ENCODE results near the gene NTSR1.
A peak's percentile ranks its signal among the peaks of the same experiment; 100 is the strongest.

NTSR1 gene

DNA sequence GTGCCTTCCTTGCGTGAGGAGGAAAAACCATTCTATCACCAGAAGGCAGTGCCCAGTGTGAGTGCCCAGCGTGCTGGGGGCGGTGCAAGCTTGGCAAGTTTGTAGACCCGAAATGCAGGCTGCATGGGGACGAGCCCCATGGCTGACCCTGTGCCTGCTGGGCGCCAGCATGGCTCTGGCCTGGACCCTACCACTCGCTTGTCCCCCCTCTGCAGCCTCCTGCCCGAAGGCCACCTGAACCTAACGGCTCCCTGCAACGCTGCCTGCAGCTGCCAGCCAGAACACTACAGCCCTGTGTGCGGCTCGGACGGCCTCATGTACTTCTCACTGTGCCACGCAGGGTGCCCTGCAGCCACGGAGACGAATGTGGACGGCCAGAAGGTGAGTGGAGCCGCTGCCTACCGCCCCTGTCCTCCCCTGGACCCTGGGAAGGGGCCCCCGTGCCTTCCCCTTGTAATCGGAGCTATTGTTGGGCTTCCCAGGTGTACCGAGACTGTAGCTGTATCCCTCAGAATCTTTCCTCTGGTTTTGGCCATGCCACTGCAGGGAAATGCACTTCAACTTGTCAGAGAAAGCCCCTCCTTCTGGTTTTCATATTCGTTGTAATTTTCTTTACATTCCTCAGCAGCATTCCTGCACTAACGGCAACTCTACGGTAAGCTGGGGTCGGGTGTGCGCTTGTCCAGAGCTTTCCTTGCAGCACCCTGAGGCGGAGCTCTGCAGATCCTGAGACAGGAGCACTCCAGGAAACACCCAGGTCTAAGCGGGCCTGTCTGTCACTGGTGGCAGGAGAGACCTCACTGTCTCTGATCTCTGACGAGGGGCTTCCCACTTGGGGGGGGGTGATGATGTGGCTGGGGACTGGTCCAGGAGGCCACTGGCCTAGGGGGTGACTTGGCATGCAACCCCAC is 40.9 kb upstream of the NTSR1 start:
- no peak overlapping the region for H3K4me3 ChIP-seq (ENCODE audit: low read depth, low read length)
- in situ Hi-C loops (cut with HindIII; ENCODE audit: low sequenced_read_pairs) = no loop called here
- TF ChIP-seq, protein P1, sequence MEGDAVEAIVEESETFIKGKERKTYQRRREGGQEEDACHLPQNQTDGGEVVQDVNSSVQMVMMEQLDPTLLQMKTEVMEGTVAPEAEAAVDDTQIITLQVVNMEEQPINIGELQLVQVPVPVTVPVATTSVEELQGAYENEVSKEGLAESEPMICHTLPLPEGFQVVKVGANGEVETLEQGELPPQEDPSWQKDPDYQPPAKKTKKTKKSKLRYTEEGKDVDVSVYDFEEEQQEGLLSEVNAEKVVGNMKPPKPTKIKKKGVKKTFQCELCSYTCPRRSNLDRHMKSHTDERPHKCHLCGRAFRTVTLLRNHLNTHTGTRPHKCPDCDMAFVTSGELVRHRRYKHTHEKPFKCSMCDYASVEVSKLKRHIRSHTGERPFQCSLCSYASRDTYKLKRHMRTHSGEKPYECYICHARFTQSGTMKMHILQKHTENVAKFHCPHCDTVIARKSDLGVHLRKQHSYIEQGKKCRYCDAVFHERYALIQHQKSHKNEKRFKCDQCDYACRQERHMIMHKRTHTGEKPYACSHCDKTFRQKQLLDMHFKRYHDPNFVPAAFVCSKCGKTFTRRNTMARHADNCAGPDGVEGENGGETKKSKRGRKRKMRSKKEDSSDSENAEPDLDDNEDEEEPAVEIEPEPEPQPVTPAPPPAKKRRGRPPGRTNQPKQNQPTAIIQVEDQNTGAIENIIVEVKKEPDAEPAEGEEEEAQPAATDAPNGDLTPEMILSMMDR (IDR thresholded peaks at IDR 0.05; ENCODE audit: low read depth, low read length) = no peak
- no peak for DNase-seq (ENCODE audit: low read depth, low spot score)

DNA sequence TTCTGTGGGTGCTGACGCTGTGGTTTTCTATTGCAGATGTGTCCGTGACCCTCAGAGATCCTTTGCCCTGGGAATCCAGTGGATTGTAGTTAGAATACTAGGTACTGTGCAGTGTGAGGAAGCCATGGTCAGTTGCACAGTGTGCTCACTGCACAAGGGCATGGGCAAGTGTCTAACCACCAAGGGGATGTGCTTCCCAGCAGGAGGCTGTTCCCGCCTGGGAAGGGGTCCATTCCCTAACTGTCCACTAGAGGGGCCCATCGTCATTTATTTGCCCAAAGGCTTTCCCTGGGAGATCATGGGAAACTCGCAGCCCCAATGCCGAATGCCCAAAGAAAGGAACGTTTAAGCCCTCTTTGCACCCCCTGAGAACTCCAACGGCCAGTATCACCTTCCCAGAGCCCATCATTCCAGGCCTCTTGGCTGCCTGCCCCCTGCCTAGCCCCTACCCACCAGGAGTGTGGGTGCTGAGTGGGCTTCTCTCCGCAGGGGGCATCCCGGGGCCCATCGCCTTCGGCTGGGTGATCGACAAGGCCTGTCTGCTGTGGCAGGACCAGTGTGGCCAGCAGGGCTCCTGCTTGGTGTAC is 40.1 kb upstream of the NTSR1 start:
- in situ Hi-C loops (cut with HindIII; ENCODE audit: low sequenced_read_pairs) = no loop called here
- no peak overlapping the region for H3K4me3 ChIP-seq (ENCODE audit: low read depth, low read length)
- DNase-seq (ENCODE audit: low read depth, low spot score) = peak; percentile 67
- TF ChIP-seq, protein P1 (IDR thresholded peaks at IDR 0.05; ENCODE audit: low read depth, low read length) = peak; percentile 88

DNA sequence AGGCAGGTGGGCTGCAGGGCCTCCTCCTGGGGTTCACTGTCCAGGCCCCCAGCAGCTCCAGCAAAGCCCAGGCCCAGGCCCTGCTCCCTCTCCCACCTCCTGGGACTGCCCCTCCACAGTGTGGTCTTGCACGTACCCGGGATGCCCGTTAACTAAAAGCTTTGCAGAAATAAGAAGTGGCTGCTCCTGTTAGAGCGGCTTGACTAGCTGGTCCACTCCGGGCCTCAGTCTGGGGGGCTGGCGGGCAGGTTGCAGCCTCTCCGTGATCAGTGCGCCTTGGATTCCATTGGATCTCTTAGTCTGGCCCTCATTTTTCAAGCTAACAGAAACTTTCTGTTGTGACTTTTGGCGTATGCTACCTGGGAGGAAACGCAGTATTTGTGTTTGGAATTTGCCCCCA is 39.4 kb upstream of the NTSR1 start:
- TF ChIP-seq, protein P1 (IDR thresholded peaks at IDR 0.05; ENCODE audit: low read depth, low read length) = no peak
- in situ Hi-C loops (cut with HindIII; ENCODE audit: low sequenced_read_pairs) = no loop called here
- H3K4me3 ChIP-seq (ENCODE audit: low read depth, low read length) = no peak overlapping the region
- no peak for DNase-seq (ENCODE audit: low read depth, low spot score)

DNA sequence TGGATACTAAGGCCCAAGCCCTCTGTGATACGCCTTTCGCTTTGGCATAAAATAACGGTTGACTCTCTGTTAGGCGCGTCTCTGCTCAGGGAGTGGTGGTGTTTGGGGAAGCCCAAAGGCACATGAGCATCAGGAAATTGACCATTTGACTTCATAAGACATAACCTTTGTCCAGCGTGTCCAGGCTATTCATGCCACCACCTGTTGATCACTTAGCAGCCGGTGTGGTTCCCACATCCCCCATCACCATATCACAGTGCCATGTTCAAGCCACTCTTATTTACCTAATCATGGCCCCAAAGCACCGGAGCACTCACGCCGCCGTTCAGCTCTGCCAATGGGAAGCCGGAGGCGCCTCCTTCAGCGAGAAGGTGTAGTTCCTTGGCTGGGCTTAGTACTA is 38.5 kb upstream of the NTSR1 start:
- DNase-seq (ENCODE audit: low read depth, low spot score) = no peak
- in situ Hi-C loops (cut with HindIII; ENCODE audit: low sequenced_read_pairs) = no loop called here
- TF ChIP-seq, protein P1 (IDR thresholded peaks at IDR 0.05; ENCODE audit: low read depth, low read length) = no peak
- no peak overlapping the region for H3K4me3 ChIP-seq (ENCODE audit: low read depth, low read length)

DNA sequence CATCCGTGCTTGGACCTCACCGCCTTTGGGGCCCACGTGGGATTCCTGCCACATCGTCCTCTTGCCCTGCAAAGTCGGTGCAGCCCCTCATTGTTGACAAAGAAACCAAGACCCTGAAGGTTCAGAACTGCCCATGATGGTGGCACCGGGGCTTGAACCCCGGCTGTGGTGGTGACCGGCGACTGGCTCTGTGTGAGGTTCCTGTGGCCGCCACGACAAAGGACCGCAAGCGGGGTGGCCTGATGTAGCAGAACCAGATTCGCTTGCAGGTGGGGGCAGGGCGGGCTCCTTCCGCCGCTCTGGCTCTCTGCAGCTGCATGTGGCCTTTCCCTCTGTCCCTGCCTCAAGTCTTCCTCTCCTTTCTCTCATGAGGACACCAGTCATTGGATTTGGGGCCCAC is 37.6 kb upstream of the NTSR1 start:
- in situ Hi-C loops (cut with HindIII; ENCODE audit: low sequenced_read_pairs) = no loop called here
- no peak for DNase-seq (ENCODE audit: low read depth, low spot score)
- TF ChIP-seq, protein P1 (IDR thresholded peaks at IDR 0.05; ENCODE audit: low read depth, low read length) = no peak
- H3K4me3 ChIP-seq (ENCODE audit: low read depth, low read length) = no peak overlapping the region

DNA sequence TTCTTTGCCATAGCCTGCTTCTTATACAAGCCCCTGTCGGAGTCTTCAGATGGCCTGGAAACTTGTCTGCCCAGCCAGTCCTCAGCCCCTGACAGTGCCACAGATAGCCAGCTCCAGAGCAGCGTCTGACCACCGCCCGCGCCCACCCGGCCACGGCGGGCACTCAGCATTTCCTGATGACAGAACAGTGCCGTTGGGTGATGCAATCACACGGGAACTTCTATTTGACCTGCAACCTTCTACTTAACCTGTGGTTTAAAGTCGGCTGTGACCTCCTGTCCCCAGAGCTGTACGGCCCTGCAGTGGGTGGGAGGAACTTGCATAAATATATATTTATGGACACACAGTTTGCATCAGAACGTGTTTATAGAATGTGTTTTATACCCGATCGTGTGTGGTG is 36.9 kb upstream of the NTSR1 start:
- no peak for DNase-seq (ENCODE audit: low read depth, low spot score)
- H3K4me3 ChIP-seq (ENCODE audit: low read depth, low read length) = no peak overlapping the region
- in situ Hi-C loops (cut with HindIII; ENCODE audit: low sequenced_read_pairs) = no loop called here
- TF ChIP-seq, protein P1 (IDR thresholded peaks at IDR 0.05; ENCODE audit: low read depth, low read length) = no peak

All from astrocyte of the spinal cord (primary cell).